NCI-H1092 treated with DMSO at 0.1 percent for 48 hours (cell line): ENCODE measurements around the gene TBC1D10B.
"Not testable (repeated sequence)": the region's sequence is repeated elsewhere in the genome, so short reads cannot be mapped to it uniquely, and the experiment has no call there.

Experiments
- DNase-seq: peaks from one replicate; lab custom pipeline; 2025; lab: John Stamatoyannopoulos, UW

The TBC1D10B gene

DNA sequence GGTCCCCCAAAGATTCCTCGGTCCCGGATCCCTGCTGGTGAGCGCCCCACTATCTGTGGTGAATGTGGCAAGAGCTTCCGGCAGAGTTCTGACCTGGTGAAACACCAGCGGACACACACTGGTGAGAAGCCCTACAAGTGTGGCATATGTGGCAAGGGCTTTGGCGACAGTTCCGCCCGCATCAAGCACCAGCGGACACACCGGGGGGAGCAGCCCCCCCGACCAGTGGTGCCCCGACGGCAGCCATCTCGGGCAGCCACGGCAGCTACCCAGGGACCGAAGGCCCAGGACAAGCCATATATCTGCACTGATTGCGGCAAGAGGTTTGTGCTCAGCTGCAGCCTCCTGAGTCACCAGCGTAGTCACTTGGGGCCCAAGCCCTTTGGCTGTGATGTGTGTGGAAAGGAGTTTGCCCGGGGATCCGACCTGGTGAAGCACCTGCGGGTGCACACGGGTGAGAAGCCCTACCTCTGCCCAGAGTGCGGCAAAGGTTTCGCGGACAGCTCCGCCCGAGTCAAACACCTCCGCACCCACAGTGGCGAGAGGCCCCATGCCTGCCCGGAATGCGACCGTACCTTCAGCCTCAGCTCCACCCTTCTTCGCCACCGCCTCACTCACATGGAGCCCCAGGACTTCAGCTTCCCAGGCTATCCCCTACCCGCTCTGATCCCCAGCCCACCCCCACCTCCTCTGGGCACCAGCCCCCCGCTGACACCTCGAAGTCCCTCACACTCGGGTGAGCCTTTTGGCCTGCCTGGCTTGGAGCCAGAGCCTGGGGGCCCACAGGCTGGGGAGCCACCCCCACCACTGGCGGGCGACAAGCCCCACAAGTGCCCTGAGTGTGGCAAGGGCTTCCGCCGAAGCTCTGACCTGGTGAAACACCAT, 27.7 kb upstream of the TBC1D10B start:
- no peak for DNase-seq

- DNase-seq = no peak
Measured at GRCh38 chr16:30397056-30397455, 26.8 kb upstream of the TBC1D10B start.

DNA sequence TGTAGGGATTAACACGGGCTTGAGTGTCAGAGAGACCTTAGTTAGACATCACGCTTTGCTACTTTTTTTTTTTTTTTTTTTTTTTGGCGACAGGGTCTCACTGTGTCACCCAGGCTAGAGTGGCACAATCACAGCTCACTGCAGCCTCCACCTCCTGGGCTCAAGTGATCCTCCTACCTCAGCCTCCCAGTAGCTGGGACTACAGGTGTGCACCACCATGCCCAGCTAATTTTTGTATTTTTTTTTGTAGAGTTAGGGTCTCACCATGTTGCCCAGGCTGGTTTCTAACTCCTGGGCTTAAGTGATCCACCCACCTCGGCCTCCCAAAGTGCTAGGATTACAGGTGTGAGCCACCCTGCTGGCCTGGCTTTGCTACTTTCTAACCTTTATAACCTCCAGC, 26.3 kb upstream of the TBC1D10B start:
- DNase-seq = not testable (repeated sequence)

GRCh38 chr16:30395992-30396585, 25.8 kb upstream of the TBC1D10B start:
- peak; percentile 58 for DNase-seq

- DNase-seq = peak; percentile 90
Measured at GRCh38 chr16:30395155-30395991, 25.1 kb upstream of the TBC1D10B start, which contains the start of gene ZNF48. Gene ZNF48, plus strand, starts transcription at chr16:30395420. Its CDS starts 375 bp downstream, at chr16:30395795.

GRCh38 chr16:30394592-30395154, 24.4 kb upstream of the TBC1D10B start:
- peak; percentile 58 for DNase-seq

DNA sequence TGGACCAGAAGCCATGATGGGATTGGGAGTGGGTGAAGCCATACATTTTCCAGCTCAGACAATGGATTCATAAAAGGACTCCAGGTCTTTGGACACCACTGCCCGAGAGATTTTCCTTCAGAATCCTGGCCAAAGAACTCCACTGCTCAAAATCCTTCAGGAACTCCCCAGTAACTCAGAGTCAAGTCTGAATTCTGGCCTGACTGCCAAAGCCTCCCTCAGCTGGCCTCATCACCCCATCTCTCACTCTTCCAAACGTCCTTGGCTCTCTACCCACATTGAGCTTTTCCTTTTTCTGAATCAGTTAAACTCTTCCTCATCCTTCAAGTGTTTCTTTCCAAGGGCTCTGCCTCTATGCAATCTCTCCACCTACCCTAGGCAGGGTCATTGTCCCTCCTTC, 13.2 kb upstream of the TBC1D10B start:
- DNase-seq = no peak

GRCh38 chr16:30382111-30382881, 12.0 kb upstream of the TBC1D10B start, which contains the start of gene SEPTIN1:
Gene SEPTIN1, minus strand, starts transcription at chr16:30382561. Its CDS starts 19 bp downstream, at chr16:30382542.
- no peak for DNase-seq

DNA sequence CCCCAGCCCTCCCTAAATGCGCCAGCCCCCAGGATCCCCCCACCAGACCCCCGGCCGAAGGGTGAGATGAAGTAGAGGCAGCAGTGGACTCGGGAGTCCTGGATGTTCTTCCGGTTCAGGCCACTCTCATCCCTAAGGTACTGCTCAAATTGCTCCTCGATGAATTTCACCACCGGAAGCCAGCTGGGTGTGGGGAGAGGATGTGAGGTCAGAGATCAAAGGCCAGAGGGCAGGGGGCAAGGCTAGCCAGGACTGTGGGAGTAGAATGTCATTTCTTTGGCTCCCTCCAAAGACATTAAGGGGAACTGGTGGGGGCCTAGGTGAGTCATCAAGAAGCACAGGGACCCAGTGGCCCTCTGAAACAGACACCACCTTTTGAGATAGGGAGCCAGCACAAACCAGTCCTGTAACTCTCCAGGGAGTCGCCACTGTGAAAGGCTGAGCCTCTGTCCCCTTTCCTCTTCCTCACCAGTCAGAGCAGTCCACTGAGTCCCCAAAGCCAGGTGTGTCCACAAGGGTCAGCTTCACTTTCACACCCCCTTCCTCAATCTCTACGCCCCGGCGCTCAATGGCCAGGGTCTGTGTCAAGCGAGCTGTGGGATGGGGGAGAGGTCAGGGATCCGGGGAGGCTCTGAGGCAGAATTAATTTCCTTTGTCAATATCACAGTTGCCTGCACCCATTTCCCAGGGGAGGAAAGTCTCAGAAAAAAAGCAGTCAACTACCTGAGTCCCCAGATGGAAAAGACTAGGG, 11.2 kb upstream of the TBC1D10B start:
- no peak for DNase-seq

- DNase-seq = no peak
Measured at GRCh38 chr16:30380803-30381208, 10.5 kb upstream of the TBC1D10B start.

DNA sequence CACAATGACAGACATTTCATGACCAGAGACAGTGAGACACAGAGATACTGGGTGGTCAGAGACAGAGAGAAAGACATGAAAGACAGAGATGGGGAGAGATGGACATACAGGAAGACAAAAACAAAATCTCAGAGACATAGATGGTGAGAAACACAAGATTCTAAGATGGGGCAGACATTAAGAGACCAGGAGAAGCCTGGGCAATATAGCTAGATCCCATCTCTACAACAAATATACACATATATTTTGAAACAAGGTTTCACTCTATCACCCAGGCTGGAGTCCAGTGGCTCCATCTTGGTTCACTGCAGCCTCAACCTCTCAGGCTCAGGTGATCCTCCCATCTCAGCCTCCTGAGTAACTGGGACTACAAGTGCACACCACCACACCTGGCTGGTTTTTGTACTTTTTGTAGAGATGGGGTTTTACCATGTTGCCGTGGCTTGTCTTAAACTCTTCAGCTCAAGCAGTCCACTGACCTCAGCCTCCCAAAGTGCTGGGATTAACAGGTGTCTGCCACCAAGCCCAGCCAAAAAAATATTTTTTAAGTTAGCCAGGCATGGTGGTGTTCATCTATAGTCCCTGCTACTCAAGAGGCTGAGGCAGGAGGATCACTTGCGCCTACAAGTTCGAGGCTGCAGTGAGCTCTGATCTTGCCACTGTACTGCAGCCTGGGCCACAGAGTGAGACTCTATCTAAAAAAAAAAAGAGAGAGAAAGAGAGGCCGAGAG, 9.9 kb upstream of the TBC1D10B start:
- no peak for DNase-seq

DNA sequence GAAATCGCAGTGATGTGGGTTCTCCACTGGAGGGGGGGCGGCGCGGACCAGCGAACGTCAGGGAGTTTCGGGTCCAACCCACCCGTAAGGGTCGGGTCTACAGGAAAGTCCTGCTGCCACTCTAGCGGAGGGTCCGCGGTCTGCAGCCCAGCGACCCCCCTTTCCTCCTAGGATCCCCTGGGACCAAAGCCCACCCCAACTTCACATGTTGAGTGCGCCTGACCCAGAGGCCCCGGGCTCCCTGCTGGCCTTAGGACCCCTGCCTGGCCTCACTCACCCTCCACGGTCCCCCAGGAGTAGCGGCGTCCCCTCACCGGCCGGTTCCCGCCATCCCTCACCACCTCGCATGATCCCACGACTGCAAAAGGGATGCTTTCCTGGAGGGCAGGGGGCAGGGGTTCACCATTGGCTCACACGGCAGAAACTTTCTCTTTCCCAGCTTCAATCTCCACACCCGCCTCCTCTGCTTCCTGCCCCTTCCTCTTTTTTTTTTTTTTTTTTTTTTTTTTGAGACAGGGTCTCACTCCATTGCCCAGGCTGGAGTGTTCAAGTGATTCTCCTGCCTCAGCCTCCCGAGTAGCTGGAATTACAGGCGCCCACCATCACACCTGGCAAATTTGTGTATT, 9.0 kb upstream of the TBC1D10B start:
- DNase-seq = no peak

GRCh38 chr16:30378236-30379157, 8.2 kb upstream of the TBC1D10B start:
- peak; percentile 95 for DNase-seq

DNA sequence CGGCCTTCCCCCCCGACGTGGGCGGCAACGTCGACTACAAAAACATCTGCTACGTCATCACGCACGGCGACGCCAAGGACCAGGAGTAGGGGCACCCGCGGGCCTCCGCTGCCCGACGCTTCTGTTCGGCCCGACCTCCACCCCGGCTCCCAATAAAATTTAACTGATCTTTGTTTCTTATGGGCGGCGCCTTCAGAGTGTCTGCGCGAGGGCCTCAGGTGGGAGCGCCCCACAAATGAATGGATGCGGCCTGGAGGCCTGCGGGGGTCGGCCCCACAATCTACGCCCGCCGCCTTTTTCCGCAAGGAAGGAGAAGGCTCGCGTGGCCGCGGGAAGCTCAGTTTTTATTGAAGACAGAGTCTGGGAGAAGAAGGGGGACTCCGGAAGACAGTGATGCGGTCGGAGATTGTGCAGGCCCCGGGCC, 7.5 kb upstream of the TBC1D10B start:
- peak; percentile 89 for DNase-seq

DNA sequence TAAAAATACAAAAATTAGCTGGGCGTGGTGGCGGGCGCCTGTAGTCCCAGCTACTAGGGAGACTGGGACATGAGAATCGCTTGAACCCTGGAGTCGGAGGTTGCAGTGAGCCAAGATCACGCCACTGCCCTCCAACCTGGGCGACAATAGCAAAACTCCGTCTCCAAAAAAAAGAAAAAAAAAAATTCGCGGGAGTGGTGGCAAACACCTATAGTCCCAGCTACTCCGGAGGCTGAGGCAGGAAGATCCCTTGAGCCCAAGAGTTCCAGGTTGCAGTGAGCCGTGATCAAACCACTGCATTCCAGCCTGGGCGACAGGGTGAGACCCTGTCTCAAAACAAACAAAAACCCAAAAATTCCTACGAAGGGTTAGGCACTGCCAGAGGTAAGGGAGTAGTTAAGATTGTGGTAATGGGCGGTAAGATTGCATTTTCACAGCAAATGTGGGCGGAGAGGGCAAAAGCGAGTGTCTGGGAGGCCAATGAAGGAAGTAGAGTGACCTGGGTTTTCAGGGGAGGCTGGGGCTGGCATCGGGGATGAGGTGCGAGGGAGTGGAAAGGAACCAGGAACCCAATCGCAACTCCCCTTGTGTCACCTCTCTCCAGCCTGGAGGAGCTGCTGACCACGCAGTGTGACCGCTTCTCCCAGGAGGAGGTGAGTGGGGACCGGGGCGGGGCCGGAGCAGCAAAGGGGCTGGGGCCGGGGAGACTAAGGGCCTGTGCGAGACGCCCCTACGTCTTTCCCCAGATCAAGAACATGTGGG, 6.9 kb upstream of the TBC1D10B start:
- DNase-seq = no peak

DNA sequence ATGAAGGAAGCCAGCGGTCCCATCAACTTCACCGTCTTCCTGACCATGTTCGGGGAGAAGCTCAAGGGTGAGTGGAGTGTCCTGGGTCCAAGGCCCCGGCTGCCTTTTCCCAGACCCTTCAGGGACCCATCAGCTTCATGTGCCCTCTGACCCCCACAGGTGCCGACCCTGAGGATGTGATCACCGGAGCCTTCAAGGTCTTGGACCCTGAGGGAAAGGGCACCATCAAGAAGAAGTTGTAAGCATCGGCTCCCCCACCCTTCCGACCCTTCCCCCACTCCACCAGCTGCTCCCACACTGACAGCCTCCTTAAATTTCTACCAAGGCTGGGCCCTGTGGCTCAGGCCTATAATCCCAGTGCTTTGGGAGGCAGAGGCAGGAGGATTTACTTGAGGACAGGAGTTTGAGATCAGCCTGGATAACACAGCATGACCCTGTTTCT, 6.2 kb upstream of the TBC1D10B start:
- no peak for DNase-seq

GRCh38 chr16:30375864-30376263, 5.6 kb upstream of the TBC1D10B start:
- no peak for DNase-seq
